ENCODE results near the gene PIK3C2G.

The PIK3C2G gene

GRCh38 chr12:18275981-18276380 is 14.7 kb downstream of the PIK3C2G start:
- DNase-seq = no peak

GRCh38 chr12:18277196-18277595 is 15.9 kb downstream of the PIK3C2G start:
- no peak for DNase-seq

DNA sequence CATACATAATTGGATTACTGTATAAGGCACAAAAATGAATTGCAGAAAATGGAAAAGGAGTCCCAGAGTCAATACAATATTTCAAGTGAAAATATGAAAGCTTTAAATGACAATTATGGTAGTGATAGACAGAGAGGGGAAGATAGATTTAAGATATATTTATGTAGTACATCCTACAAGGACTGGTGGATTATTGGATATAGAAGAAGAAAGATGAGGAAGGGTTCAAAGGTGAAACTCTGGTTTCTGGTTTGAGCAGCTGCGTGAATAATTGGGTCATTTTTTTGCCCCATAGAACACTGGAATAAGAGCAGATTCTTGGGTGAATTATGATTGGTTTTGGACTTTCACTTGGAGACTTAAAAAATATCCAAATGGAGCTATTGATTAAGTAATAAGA is 19.4 kb downstream of the PIK3C2G start:
- DNase-seq = no peak

DNA sequence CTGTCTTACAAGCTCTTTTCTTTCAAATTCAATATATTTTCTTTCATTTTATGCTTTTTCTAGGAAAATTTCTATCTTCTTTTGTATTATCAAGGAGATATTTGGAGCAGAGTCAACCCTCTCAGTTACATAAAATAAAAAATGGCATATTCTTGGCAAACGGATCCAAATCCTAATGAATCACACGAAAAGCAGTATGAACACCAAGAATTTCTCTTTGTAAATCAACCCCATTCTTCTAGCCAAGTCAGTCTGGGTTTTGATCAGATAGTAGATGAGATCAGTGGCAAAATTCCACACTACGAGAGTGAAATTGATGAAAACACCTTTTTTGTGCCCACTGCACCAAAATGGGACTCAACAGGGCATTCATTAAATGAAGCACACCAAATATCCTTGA is 20.6 kb downstream of the PIK3C2G start:
- no peak for DNase-seq

DNA sequence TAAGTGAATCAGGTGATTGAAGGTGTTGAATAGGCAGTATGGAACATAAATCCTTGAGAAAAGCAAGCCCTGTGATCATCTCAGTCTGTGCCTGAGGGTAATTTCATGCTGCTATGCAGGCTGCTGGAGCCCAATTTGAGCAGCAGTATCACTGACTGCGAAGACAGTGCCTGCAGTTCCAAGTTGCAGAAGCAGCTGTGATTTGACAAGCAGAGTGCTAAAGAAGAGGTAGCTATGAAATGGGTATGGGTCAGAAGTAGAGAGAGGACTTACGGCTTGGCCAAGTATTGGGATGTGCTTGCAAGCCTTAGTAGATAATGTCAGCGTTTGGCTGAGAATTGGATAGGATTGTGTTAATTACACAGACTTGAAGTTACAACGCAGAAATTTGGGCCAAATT is 22.5 kb downstream of the PIK3C2G start:
- no peak for DNase-seq

- DNase-seq = no peak
Measured at GRCh38 chr12:18284386-18284785, 23.1 kb downstream of the PIK3C2G start.

DNA sequence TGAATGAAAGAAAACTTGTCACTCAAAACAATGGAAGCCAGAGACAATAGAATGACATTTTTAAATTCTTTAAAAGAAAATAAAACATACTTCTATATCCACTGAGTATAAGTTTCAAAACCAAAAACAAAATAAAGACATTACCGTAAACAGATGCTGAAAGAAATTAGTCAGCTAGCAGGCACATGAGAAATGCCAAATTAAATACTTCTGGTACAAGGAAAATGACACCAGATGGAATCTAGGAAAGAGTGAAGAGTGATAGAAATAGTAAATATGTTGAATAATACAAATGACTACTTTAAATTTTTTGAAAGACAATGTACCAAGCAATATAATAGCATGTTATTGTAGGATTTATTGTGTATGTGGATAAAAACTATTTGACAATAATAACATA is 23.8 kb downstream of the PIK3C2G start:
- DNase-seq = no peak

DNA sequence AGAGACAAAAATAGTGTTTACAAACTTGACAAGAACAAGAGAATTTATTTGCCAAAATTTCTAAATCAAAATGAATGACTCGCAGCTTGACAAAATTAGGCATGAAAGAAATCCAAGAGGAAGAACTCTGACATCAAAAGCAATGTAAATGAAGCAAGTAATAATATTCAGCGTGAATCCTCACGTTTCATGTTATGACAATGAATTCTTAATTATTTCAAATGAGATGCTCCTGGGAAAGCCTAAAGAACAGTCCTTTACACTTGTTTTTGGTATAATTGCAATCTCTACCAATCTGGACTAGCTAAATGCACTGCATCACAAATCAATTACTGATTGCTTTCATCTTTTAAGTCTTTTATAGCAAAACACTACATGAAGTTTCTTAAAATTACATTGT is 29.1 kb downstream of the PIK3C2G start:
- DNase-seq = no peak

- DNase-seq = no peak
Measured at GRCh38 chr12:18294889-18295288, 33.6 kb downstream of the PIK3C2G start.

DNA sequence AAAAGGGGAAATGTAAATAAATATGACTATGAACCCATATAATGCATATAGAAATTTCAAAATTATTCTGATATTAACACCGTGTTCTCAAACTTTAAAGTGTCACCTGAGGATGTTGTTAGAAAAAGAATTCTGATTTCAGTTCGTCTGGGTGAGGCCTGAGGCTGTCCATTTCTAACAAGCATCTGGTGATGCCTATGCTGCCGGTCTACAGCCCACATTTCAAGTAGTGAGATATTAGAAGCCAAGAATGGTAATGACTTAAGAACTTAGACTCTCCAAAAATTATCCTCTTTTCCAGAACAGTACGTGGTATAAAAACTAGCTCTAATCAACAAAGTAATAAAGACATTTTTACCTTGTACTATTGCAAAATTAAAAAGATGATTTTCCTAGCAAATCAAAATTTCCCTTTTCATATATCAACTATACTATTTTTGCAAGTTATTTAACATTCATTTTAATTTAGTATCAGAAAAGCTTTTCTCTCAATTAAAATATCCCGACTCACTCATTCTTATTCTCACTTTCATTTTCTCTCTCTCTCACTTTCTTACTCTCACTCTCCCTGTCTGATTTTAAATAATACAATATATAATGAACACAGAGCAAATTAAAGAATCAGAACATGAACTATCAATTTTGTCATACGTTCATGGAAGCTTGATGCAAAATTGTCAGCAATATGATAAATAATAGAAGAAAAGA is 35.0 kb downstream of the PIK3C2G start:
- DNase-seq = no peak

DNA sequence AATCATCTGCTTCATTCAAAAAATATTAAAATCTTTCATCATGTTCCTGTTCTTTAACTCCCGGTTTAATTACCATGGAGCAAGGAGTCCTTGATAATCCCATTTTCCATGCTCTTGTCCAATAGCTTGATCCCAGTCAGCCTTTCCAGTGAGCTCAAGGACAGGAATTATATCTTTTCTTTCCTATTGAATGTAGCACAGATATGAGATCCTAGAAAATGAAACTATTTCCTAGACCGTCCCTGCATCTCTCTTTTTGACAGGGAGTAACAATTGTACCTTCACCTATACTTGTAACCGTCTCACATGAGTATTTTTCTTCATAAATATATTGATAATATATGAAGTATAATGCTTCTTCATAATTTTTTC is 35.6 kb downstream of the PIK3C2G start:
- no peak for DNase-seq

DNA sequence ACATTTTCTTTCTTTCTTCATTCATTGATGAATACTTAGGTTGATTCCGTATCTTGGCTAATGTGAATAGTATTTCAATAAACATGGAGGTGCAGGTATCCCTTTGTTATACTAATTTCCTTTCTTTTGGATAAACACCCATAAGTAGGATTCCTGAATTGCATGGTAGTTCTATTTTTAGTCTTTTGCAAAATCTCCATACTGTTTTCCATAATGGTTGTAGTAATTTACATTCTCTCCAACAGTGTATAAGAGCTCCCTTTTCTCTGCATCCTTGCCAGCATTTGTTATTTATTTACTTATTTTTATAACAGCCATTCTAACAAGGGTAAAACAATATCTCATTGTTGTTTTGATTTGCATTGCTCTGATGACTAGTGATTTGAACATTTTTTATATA is 36.6 kb downstream of the PIK3C2G start:
- DNase-seq = no peak

- DNase-seq = no peak
Measured at GRCh38 chr12:18302809-18303430, 41.6 kb downstream of the PIK3C2G start.

GRCh38 chr12:18304609-18305008 is 43.3 kb downstream of the PIK3C2G start:
- no peak for DNase-seq

GRCh38 chr12:18306311-18306710 is 45.0 kb downstream of the PIK3C2G start:
- no peak for DNase-seq

DNA sequence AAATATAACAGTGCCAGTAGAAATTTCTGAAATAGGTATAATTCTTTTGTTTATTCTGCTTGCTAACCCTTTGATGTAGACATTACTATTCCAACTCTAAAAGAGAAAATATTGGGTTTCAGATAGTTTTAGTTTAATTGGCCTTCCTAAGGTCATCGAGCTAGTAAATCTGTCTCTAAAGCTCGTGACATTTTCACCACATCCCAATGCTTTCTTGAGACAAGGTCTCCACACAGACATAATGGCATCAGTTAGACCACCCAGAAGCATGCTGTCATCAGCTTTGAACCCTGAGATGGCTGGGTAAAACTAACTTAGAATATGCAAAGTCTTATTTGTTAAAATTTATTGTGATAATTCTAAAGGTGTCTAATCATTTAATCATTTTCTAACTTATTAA is 52.0 kb downstream of the PIK3C2G start:
- DNase-seq = no peak

GRCh38 chr12:18320036-18320617 is 58.8 kb downstream of the PIK3C2G start:
- DNase-seq = no peak

DNA sequence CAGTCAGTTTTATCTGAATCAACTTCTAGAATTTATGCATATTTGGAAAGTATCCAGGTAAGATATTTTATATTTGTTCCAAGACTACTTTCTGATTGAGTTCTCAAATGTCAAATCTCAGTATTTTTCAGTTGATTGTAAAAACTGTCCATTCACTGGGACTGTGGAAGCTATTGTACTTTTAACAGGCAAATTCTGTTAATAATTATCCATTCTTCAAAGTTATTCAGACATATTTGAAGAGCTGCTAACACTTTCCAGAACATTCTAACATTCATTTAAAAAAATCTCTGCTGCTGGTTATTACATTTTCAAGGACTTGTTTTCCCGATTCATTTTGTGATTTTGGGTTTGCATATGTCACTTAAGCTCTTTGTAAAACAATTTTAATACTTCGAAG is 59.7 kb downstream of the PIK3C2G start:
- no peak for DNase-seq

GRCh38 chr12:18323159-18323558 is 61.8 kb downstream of the PIK3C2G start:
- no peak for DNase-seq

DNA sequence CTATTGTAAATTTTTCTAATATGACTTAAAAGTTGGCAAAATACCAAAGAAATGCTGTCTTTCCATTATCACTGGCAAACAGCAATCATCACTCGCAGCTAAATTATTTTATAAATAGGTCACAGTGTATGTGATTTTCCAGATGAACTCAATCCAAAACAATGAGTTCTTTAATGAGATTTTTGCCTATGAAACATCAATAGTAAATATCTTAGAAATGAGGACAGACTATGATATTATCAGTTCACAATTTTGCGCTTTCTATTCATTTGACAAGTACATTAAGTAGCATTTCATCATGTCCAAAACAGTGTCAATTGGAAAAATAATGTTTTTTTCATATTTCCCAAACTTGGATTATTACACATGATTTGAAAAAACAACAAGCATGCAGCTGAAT is 65.7 kb downstream of the PIK3C2G start:
- DNase-seq = no peak

GRCh38 chr12:18332173-18332572 is 70.9 kb downstream of the PIK3C2G start:
- no peak for DNase-seq

- no peak for DNase-seq
Measured at GRCh38 chr12:18339633-18340032, 78.3 kb downstream of the PIK3C2G start.

GRCh38 chr12:18340186-18340585 is 78.9 kb downstream of the PIK3C2G start:
- no peak for DNase-seq

DNA sequence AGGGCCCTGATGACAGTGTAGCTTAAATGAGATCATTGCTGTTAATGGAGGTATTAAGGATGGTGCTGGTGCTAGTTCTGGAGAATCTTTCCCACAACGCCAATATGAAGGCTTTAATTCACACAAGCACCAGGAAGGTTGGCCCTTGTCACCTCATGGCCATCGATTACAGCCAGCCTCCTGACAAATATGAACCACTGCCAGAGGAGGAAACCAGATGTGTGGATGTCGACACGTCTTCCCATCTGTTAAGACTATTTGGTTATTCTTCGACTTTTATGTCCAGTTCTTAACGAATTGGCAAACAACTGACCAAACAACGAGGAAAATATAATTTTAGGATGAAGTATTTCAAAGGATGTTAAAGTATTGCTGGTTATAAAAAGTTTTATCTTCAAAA is 79.5 kb downstream of the PIK3C2G start:
- DNase-seq = no peak

GRCh38 chr12:18343708-18344107 is 82.4 kb downstream of the PIK3C2G start:
- DNase-seq = no peak

Data from stimulated activated naive CD4-positive, alpha-beta T cell treated with Interleukin-2 at 50 U/mL for 16 hours (primary cell).